Measurements from ENCODE around the gene MST1.
A peak's percentile ranks its signal among the peaks of the same experiment; 100 is the strongest.

Gene MST1

DNA sequence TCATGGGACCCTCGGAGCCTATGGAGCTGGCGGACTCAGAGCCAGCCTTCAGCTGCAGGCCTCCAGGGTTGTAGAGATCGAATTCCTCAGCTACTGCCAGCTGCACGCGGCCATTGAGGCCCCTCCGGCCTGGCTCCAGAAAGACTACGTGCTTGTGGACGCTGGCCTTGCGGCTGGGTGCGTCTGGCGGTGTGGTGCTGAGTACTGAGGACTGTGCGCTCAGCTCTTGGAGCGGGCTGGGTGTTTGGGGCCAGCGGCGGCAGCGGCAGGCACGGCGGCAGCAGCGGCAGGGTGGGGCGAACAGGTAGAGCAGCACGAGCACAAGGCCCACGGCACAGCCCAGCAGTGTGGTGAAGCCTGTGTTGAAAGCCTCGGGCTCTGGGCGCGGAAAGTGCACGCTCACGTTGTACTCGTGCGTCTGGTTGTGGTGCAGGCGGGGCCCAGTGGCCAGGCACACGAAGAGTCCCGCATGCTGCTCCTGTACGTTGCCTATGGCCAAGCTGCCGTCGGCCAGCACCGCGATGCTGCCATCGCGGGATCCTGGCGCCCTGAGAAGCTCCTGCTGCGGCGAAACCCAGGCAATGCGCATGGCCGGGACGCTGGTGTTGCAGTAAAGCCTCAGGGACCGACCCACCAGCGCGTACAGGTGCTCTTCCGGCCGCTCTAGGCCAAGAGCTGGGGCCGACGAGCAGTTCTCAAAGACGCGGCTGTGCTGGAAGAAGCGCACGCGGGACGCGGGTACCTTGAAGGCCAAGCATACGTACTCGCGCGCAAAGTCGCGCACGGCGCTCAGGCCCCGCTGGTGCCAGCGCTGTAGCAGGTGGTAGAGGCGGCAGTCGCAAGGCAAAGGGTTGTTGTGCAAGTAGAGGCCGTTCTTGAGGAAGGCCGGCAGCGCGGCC is 28.9 kb upstream of the MST1 start:
- Histone ChIP-seq H3K9ac (ENCODE audit: low read length) (no peak overlapping the region), H3K27me3 (ENCODE audit: insufficient read depth, low read length) (no peaks in the 10 kb centered on the region), H3K4me2 (ENCODE audit: low read length) (peak overlapping the region; percentile 60; the same call in 1 of the 2 replicates), H2AFZ (ENCODE audit: low read length) (no peak overlapping the region), H3K4me1 (ENCODE audit: insufficient read depth, low read length, severe bottlenecking) (peaks cover 12% of the 10 kb centered on the region), H3K9me3 (ENCODE audit: low read length) (no peaks in the 10 kb centered on the region), H3K36me3 (ENCODE audit: insufficient read depth, low read length) (peaks cover 46% of the 10 kb centered on the region), H3K9me2 (ENCODE audit: low read depth, low read length) (no peaks in the 10 kb centered on the region), H4K20me1 (ENCODE audit: insufficient read depth, low read length) (no peaks in the 10 kb centered on the region), H3K4me3 (ENCODE audit: low read depth, low read length, poor library complexity, severe bottlenecking) (peak overlapping the region; percentile 56), H3K79me2 (ENCODE audit: insufficient read depth, low read length) (no peaks in the 10 kb centered on the region), H3K27ac (ENCODE audit: low read depth, low read length, poor library complexity, severe bottlenecking) (no peak overlapping the region), H3F3A (ENCODE audit: insufficient read depth, low read length) (no peaks in the 10 kb centered on the region)
- TF ChIP-seq, protein P1, sequence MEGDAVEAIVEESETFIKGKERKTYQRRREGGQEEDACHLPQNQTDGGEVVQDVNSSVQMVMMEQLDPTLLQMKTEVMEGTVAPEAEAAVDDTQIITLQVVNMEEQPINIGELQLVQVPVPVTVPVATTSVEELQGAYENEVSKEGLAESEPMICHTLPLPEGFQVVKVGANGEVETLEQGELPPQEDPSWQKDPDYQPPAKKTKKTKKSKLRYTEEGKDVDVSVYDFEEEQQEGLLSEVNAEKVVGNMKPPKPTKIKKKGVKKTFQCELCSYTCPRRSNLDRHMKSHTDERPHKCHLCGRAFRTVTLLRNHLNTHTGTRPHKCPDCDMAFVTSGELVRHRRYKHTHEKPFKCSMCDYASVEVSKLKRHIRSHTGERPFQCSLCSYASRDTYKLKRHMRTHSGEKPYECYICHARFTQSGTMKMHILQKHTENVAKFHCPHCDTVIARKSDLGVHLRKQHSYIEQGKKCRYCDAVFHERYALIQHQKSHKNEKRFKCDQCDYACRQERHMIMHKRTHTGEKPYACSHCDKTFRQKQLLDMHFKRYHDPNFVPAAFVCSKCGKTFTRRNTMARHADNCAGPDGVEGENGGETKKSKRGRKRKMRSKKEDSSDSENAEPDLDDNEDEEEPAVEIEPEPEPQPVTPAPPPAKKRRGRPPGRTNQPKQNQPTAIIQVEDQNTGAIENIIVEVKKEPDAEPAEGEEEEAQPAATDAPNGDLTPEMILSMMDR (IDR thresholded peaks at IDR 0.05; ENCODE audit: low read length), result no peak
- no peak for TF ChIP-seq EZH2 (IDR thresholded peaks at IDR 0.05; ENCODE audit: borderline replicate concordance, low read length)

DNA sequence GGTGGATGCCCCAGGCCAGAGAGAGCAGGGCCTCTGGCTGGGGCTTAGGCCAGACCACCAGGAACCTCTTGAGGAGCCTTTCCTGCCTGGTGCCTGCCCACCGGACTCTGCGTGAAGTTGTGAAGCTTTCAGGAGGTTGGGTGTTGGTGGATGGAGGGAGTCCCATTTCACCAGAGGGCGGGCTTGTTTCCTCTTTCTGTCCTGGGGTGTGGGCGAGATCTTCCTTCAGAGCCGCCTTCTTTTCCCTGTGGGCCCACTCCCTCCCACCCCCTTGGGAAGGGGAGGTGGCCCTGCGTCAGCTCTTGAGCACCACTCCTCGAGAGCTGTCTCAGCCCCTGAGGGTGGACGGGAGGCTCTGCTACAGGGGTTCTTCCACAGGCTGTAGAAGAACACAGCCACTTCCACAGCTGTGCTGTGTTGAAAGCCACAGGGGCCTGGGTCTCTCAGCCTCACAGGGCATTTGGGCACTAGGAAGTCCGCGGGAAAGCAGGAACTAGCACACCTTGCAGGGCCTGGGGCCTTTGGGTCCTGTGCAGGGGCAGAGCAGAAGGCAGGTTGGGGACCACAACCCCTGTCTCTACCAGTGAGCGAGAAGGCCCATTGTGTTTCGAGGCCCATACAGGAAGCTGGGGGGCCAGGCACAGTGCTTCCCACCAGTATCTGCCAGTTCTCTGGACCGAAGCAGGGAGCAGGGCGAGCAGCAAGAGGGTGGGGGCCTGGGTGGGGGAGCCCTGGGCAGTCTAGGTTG is 28.1 kb upstream of the MST1 start:
- Histone ChIP-seq H4K20me1 (ENCODE audit: insufficient read depth, low read length) (no peaks in the 10 kb centered on the region), H3F3A (ENCODE audit: insufficient read depth, low read length) (no peaks in the 10 kb centered on the region), H3K9ac (ENCODE audit: low read length) (no peak overlapping the region), H3K36me3 (ENCODE audit: insufficient read depth, low read length) (peaks cover 42% of the 10 kb centered on the region), H3K4me1 (ENCODE audit: insufficient read depth, low read length, severe bottlenecking) (peaks cover 3% of the 10 kb centered on the region), H3K4me3 (ENCODE audit: low read depth, low read length, poor library complexity, severe bottlenecking) (no peak overlapping the region), H3K9me2 (ENCODE audit: low read depth, low read length) (no peaks in the 10 kb centered on the region), H3K27ac (ENCODE audit: low read depth, low read length, poor library complexity, severe bottlenecking) (no peak overlapping the region), H3K79me2 (ENCODE audit: insufficient read depth, low read length) (no peaks in the 10 kb centered on the region), H2AFZ (ENCODE audit: low read length) (no peak overlapping the region), H3K9me3 (ENCODE audit: low read length) (no peaks in the 10 kb centered on the region), H3K27me3 (ENCODE audit: insufficient read depth, low read length) (no peaks in the 10 kb centered on the region), H3K4me2 (ENCODE audit: low read length) (no peak overlapping the region)
- TF ChIP-seq, protein P1 (IDR thresholded peaks at IDR 0.05; ENCODE audit: low read length), result no peak
- no peak for TF ChIP-seq EZH2 (IDR thresholded peaks at IDR 0.05; ENCODE audit: borderline replicate concordance, low read length)

DNA sequence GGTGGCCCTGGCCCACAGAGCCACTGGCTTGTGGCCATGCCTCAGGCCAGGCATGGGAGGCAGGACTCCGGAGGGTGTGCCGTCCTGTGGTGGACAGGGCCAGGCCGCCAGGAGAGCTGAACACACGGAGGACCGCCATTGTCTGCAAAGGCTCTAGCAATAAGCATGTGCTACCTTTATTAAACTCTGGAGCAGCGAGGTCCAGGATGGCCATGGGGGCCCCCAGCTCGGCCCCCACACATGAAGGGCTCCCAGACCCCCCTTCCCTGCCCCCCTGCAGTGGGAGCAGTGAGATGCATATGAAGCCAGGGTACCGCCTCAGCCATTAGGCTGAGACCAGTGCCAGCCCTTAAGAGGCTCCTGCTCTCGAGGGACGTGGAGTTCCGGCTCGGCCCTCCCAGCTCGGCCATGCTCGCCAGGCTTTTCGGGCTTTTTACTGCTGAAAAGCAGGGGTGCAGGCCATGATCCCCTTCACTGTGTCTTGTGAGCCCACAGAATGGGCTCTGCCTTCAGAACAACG is 27.5 kb upstream of the MST1 start:
- TF ChIP-seq EZH2 (IDR thresholded peaks at IDR 0.05; ENCODE audit: borderline replicate concordance, low read length), result no peak
- TF ChIP-seq, protein P1 (IDR thresholded peaks at IDR 0.05; ENCODE audit: low read length), result no peak
- Histone ChIP-seq H3K36me3 (ENCODE audit: insufficient read depth, low read length) (peaks cover 36% of the 10 kb centered on the region), H3K9me2 (ENCODE audit: low read depth, low read length) (no peaks in the 10 kb centered on the region), H3K79me2 (ENCODE audit: insufficient read depth, low read length) (no peaks in the 10 kb centered on the region), H4K20me1 (ENCODE audit: insufficient read depth, low read length) (no peaks in the 10 kb centered on the region), H3K9ac (ENCODE audit: low read length) (no peak overlapping the region), H3K27ac (ENCODE audit: low read depth, low read length, poor library complexity, severe bottlenecking) (no peak overlapping the region), H3K27me3 (ENCODE audit: insufficient read depth, low read length) (no peaks in the 10 kb centered on the region), H3K4me3 (ENCODE audit: low read depth, low read length, poor library complexity, severe bottlenecking) (no peak overlapping the region), H3F3A (ENCODE audit: insufficient read depth, low read length) (no peaks in the 10 kb centered on the region), H3K9me3 (ENCODE audit: low read length) (no peaks in the 10 kb centered on the region), H2AFZ (ENCODE audit: low read length) (no peak overlapping the region), H3K4me2 (ENCODE audit: low read length) (no peak overlapping the region), H3K4me1 (ENCODE audit: insufficient read depth, low read length, severe bottlenecking) (peaks cover 3% of the 10 kb centered on the region)
